Central memory CD8-positive, alpha-beta T cell (primary cell): ENCODE results near the gene FBXW8.
A peak's percentile ranks its signal among the peaks of the same experiment; 100 is the strongest.

ENCODE experiments used
- ATAC-seq: fragments of 150-1000 bp; cut with Tn5 transposase; replicated peaks from 2 replicates; pipeline ENCODE4 v1.10.0; 2022; ENCODE audit warnings: mild to moderate bottlenecking, moderate FRiP score, moderate number of reproducible peaks; ENCODE audit not compliant: poor library complexity, severe bottlenecking; ENCODE audit errors: extremely low read depth
- DNase-seq, 2 donors: peaks; one replicate each; pipeline ENCODE4 v3.0.0; 2021; ENCODE audit warnings: low spot score in 2 of 2
- H3K27ac Mint-ChIP-seq: one replicate; pipeline ENCODE4 v1.8.0; 2022; ENCODE audit warnings: low read depth, mild to moderate bottlenecking, moderate library complexity, mixed read lengths
- H3K27me3 Mint-ChIP-seq: one replicate; pipeline ENCODE4 v1.8.0; 2022; ENCODE audit warnings: mixed read lengths
- H3K36me3 Mint-ChIP-seq: one replicate; pipeline ENCODE4 v1.8.0; 2022; ENCODE audit warnings: mild to moderate bottlenecking, moderate library complexity, mixed read lengths; ENCODE audit not compliant: insufficient read depth
- H3K4me1 Mint-ChIP-seq: one replicate; pipeline ENCODE4 v1.8.0; 2022; ENCODE audit warnings: mixed read lengths
- H3K4me3 Mint-ChIP-seq: one replicate; pipeline ENCODE4 v1.8.0; 2022; ENCODE audit warnings: mild to moderate bottlenecking, moderate library complexity, mixed read lengths
- H3K9me3 Mint-ChIP-seq: one replicate; pipeline ENCODE4 v1.8.0; 2022; ENCODE audit warnings: mixed read lengths

The FBXW8 gene

DNA sequence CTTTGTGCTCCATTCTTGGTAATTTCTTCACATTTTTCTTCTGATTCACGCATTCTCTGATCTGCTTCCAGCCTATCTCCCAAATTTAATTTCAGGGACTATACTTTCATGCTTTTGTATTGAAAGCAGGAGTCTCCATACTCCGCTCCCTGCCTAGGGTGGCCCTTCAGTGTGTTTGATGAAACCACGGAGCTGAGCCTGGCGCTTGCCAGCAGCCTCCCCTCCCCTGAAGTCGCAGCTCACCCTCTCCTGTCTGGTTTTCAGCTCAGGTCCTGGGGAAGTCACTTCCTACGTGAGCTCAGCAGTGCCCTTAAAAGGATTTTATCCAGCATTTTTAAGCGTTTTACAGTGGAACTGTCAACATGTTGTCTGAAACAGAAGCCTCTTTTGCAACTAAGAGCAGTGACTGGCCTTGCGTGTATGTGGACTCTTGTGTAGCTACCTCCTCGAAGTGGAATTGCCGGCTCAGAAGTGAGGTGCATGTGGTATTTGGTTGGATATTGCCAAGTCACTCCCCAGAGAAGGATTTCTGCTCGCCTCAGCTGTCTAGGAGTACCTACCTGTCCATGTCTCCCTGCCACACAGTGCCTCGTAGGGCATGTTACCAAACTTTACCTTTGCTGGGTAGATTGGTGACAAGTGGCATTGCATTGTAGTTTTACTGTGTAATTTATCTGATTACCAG, 109.9 kb downstream of the FBXW8 start:
- peaks cover 5% of the 10 kb centered on the region for H3K36me3 Mint-ChIP-seq
- DNase-seq (no peak), ATAC-seq (no peak)
- H3K9me3 Mint-ChIP-seq: no peaks in the 10 kb centered on the region
- no peaks in the 10 kb centered on the region for H3K27me3 Mint-ChIP-seq
- no peak overlapping the region for H3K27ac Mint-ChIP-seq
- H3K4me1 Mint-ChIP-seq: peaks cover 4% of the 10 kb centered on the region
- H3K4me3 Mint-ChIP-seq: no peak overlapping the region

DNA sequence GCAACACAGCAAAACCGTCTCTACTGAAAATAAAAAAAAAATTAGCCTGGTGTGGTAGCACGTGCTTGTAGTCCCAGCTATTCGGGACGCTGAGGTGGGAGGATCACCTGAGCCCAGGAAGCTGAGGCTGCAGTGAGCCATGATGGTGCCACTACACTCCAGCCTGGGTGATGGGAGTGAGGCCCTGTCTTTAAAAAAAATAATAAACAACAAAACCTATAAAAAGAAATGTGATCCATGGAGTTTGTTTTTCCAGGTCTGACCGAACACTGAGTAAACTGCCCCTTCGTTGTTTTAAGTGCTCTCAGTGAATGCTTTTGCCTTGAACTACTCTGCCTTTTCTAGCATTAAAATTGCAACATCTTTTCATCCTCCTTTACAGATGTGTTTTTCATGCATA, 111.7 kb downstream of the FBXW8 start:
- Mint-ChIP-seq H3K27ac (no peak overlapping the region), H3K4me3 (no peak overlapping the region), H3K27me3 (no peaks in the 10 kb centered on the region), H3K9me3 (no peaks in the 10 kb centered on the region), H3K36me3 (peaks cover 7% of the 10 kb centered on the region), H3K4me1 (peaks cover 6% of the 10 kb centered on the region)
- no peak for DNase-seq
- no peak for ATAC-seq

DNA sequence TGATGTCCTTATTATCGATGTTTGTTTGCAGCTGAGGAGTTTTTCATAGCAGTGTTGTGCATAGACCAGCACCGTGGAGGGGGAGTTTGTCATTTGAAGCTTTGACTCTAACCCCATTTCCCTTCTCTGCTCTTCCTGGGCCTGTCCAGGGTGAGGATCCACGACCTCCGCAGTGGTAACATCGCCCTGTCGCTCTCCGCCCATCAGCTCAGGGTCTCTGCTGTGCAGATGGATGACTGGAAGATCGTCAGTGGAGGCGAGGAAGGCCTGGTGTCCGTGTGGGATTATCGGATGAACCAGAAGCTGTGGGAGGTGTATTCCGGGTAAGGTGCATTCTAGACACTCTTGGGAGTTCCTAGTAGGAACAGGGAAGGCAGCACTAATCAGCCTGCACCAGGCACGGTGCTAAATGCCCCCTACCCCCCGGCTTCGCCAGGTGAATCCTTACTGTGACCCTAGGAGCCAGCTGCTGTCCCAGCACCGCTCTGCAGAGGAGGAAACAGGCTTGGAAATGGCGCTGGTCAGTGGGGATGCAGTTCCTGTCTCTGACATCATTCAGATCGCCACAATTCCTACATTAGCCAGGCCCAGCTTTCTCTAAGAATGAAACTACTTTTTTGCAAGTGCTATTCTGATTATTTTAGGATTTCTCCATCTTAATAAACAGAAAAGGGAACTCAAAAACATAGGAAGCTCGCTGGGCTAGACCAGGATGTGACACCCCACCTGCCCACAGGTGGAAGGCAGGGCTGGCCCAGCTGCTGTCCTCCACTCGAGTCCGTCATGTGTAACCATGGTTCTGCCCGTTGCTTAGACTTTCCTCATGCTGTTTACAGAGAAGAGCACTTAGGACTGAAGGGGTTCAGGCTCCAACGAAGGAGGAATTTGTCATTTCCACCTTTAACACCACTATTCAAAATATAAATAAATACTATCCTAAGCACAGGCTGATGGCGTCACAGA, 113.5 kb downstream of the FBXW8 start:
- ATAC-seq (no peak), DNase-seq (no peak)
- H3K27ac Mint-ChIP-seq: no peak overlapping the region
- no peaks in the 10 kb centered on the region for H3K27me3 Mint-ChIP-seq
- H3K36me3 Mint-ChIP-seq: peaks cover 4% of the 10 kb centered on the region
- H3K4me1 Mint-ChIP-seq: peaks cover 6% of the 10 kb centered on the region
- no peaks in the 10 kb centered on the region for H3K9me3 Mint-ChIP-seq
- no peak overlapping the region for H3K4me3 Mint-ChIP-seq

DNA sequence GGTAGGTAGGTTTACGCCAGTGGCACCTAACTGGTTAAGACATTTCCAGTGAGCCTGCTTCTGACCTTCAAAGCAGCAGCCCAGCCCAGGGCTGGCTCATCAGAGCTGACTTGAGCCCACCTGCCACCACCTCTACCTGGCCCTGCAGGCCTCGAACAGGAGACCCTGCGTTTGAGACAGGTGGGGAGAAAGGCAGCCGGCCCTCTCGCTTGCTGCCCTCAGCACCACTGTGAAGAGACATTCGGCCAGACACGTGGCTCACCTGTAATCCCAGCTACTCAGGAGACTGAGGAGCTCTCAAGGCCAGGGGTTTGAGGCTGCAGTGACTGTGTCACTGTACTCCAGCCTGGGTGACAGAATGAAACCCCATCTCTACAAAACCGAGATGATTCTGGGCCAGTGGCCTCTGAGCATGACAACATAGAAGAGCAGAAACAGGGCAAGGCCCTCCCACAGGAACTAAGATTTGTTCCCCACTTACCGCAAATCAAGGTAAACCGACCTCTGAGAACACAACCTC, 114.3 kb downstream of the FBXW8 start:
- H3K9me3 Mint-ChIP-seq: no peaks in the 10 kb centered on the region
- peaks cover 7% of the 10 kb centered on the region for H3K36me3 Mint-ChIP-seq
- DNase-seq: no peak
- H3K27me3 Mint-ChIP-seq: no peaks in the 10 kb centered on the region
- no peak overlapping the region for H3K4me3 Mint-ChIP-seq
- H3K4me1 Mint-ChIP-seq: peaks cover 6% of the 10 kb centered on the region
- ATAC-seq: no peak
- no peak overlapping the region for H3K27ac Mint-ChIP-seq

DNA sequence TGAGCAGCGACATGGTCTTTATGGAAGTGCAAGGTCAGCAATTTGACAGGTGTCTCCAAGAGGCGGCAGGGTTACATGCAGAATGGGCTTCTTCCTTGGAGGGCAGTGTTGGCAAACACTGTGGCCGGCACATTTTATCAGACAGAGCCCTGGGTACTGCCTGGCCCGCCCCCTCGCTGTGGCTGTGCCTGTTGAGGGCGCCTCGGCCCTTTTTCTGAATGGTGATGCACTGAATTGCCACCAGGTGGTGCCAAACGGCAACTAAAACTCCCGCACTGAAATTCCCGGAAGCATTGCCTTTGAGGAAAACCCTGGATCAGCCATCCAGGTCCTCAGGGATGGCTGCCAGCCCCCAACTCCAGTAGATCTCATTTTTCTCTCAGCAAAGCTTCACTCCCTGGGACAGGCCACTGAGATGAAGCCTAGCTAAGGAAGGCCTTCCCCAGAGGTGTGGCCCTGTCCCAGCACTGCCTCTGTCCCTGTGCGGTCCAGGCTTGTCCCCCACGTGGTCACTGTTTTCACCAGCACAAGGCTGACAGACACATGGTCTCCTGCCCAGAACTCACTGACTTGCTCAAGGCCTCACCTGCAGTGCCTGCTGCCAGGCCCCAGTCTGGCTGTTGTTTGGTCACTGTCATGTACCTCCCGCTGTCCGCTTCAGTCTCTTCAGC, 114.9 kb downstream of the FBXW8 start:
- peak; percentile 28 to 29 for DNase-seq
- Mint-ChIP-seq H3K4me3 (no peak overlapping the region), H3K9me3 (no peaks in the 10 kb centered on the region), H3K4me1 (peaks cover 6% of the 10 kb centered on the region), H3K27me3 (no peaks in the 10 kb centered on the region), H3K27ac (peak overlapping the region; percentile 83), H3K36me3 (peaks cover 11% of the 10 kb centered on the region)
- ATAC-seq: peak; percentile 58

DNA sequence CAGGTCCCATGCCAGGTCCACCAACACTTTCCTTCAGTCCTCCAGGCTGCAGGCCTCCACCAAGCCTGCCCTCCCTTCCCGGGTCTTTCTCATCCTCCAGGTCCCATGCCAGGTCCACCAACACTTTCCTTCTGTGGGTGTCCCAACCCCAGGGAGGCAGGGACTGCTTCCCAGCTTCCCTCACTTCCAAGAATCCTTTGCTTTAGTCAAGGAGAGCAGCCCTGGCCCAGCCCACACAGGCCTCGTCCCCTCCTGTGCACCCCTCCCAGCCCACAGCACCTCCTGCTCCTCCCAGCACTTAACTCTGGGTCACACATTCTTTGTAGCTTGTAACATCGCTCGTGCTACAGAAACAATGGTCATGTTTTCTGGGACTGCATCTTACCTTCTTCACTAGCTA, 115.6 kb downstream of the FBXW8 start:
- H3K27me3 Mint-ChIP-seq: no peaks in the 10 kb centered on the region
- H3K36me3 Mint-ChIP-seq: peaks cover 11% of the 10 kb centered on the region
- no peaks in the 10 kb centered on the region for H3K9me3 Mint-ChIP-seq
- DNase-seq (no peak), ATAC-seq (no peak)
- H3K4me1 Mint-ChIP-seq: peaks cover 6% of the 10 kb centered on the region
- peak overlapping the region; percentile 83 for H3K27ac Mint-ChIP-seq
- no peak overlapping the region for H3K4me3 Mint-ChIP-seq

DNA sequence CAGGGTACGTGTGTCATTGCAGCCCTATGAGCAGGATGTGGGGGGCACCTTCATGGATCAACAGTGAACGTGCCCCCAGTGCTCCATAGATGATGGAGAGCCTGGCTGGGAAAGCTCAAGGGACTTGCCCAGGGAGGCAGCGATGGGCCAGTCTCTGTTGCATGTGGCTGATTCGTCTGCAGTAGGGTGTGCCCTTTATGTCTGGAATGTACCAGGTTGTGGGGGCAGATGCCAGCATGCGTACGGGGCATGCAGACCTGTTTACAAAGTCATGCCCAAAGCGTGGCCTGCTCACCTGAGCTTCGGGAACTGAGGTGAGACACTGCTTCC, 116.1 kb downstream of the FBXW8 start:
- H3K9me3 Mint-ChIP-seq: no peaks in the 10 kb centered on the region
- H3K36me3 Mint-ChIP-seq: peaks cover 11% of the 10 kb centered on the region
- ATAC-seq (no peak), DNase-seq (no peak)
- H3K4me3 Mint-ChIP-seq: no peak overlapping the region
- H3K4me1 Mint-ChIP-seq: peaks cover 6% of the 10 kb centered on the region
- H3K27me3 Mint-ChIP-seq: no peaks in the 10 kb centered on the region
- peak overlapping the region; percentile 83 for H3K27ac Mint-ChIP-seq

DNA sequence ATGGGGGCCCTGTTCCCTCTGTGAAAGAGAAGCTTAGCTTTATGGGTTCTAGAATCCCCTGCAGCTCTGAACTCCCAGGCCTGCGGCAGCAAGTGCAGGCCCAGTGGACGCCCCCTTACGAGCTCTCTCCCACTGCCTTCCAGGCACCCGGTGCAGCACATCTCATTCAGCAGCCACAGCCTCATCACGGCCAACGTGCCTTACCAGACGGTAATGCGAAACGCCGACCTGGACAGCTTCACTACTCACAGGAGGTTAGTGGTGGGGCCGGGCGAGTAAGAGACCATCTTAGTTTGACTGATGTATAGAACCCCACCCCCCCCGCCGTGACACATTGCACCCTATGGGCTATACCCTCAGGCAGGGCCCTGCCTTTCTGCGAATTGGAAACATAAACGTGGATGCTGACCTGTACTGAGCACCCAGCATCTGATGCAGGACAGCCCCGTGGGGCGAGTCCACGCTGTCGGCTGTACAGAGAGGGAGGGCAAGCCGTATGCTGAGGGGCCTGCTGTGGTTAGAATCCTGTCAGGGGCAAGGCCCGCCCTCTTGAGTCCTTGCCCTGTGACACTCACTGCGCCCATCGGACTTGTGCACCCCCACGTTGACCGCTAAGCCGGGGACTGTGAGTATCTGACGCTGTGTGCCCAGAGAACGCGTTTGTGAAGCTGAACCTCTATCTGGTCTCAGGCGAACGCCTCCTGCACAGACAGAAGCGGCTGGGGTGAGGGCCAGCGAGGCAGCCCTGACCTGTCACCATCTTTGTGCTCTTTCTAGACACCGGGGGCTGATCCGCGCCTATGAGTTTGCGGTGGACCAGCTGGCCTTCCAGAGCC, 116.7 kb downstream of the FBXW8 start:
- Mint-ChIP-seq H3K4me1 (peaks cover 6% of the 10 kb centered on the region), H3K36me3 (peaks cover 13% of the 10 kb centered on the region), H3K27ac (no peak overlapping the region), H3K4me3 (no peak overlapping the region), H3K27me3 (no peaks in the 10 kb centered on the region), H3K9me3 (no peaks in the 10 kb centered on the region)
- DNase-seq: no peak
- ATAC-seq: no peak

DNA sequence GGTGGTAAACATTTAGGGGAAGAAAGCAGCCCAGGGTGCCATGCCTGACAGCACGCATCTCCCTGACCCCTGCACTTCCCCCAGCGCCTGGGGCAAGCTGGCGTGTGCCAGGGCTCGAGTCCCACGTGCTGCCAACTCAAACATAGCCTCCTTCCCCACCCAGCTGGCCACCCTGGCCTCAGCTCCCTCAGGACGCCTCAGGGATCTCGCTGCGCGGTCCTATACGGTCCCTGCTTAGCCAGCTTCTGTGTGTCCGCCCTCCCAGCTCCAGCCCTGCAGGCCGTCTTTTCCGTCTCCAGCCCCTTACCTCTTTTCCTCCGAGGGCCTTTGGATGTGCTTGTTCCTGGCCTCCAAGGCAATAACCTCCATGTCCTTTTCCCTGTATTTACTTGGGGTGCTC, 117.5 kb downstream of the FBXW8 start:
- H3K9me3 Mint-ChIP-seq: no peaks in the 10 kb centered on the region
- ATAC-seq (no peak), DNase-seq (no peak)
- peaks cover 6% of the 10 kb centered on the region for H3K4me1 Mint-ChIP-seq
- H3K27me3 Mint-ChIP-seq: no peaks in the 10 kb centered on the region
- no peak overlapping the region for H3K4me3 Mint-ChIP-seq
- peaks cover 13% of the 10 kb centered on the region for H3K36me3 Mint-ChIP-seq
- no peak overlapping the region for H3K27ac Mint-ChIP-seq

DNA sequence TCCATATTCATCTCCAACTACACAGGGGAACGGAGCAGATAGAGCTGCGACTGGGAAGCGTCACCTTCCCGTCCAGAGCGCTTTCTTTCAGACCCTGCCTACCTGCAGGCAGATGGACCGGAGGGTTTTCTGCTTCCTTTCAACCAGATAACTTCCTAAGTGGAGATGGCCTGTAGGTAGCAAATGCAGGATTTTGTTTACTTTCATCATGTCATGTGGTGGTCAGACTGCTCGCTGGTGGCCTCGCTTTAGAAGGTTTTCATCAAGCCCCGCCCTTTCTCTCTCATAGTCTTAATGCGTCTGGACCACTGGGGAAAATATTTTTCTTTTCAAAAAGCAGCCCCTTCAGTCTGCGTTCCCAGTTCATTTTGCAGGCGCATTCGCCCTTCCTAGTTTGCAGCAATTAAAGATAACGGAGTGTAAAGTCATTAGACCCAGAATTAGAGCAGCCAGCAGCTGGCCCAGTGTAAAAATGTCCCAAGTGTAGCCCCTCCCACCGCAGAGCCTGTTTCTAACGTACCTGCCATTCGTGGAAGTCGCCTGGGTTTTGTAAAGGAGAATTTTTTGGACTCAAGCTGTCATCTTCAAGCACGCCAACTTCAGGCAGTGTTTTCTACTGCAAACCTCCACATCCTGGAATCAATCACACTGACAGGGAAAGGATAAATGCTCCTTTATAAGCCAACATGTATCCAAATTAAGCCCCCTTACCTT, 119.6 kb downstream of the FBXW8 start:
- Mint-ChIP-seq H3K27ac (no peak overlapping the region), H3K4me1 (peaks cover 6% of the 10 kb centered on the region), H3K9me3 (no peaks in the 10 kb centered on the region), H3K4me3 (no peak overlapping the region), H3K27me3 (no peaks in the 10 kb centered on the region), H3K36me3 (peaks cover 10% of the 10 kb centered on the region)
- ATAC-seq (no peak), DNase-seq (no peak)

DNA sequence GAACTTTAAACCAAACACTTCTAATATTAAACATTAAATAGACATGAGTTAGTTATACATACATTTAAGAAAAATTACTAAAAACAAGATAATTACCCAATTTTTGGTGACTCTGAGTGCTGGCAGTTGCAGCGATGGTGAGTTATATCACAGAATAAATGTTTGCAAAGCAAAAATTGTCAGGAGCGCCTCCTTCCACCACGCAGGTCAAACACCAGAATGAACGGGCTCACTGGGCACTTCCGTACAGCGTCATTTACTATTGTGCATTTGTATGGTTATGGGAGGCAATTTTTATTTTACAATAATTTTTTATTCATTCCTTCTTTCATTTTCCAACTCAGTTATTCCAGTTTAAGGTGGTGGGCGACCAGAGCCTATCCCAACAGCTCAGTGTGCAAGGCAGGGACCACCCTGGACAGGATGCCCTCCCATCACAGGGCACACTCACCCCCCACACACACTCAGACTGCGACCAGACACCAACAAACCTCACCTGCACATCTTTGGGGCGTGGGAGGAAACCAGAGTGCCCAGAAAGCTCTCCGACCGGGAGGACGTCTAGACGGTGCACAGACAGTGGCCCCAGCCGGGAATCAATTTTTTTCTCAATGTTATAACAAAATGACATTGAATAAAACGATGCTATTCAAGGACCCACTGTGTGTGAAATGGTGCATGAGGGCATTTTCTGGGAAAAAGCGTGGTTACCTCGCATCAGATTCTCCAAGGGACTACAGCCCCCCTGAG, 121.3 kb downstream of the FBXW8 start:
- Mint-ChIP-seq H3K36me3 (peaks cover 8% of the 10 kb centered on the region), H3K27ac (peak overlapping the region; percentile 50), H3K4me1 (no peaks in the 10 kb centered on the region), H3K27me3 (no peaks in the 10 kb centered on the region), H3K9me3 (no peaks in the 10 kb centered on the region), H3K4me3 (no peak overlapping the region)
- ATAC-seq: no peak
- DNase-seq: no peak
